ENCODE data around the gene SUPT5H.

SUPT5H gene

DNA sequence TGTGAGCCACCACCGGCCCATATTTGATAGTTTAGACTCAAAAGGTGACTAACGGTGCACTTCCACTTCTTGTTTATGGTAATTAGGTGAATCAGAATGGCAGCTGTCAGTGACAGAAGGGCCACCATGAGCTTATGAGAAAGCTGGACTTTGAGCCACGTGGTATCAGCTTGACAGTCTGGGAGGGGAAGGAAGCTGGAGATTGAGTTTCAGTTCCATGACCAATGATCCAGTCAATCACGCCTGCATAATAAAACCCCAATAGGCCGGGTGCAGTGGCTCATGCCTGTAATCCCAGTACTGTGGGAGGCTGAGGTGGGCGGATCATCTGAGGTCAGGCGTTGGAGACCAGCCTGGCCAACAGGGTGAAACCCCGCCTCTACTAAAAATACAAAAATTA, 79.1 kb downstream of the SUPT5H start:
- DNase-seq (ENCODE audit: low read depth) = no peak

- no peak for DNase-seq (ENCODE audit: low read depth)
Measured at GRCh38 chr19:39525205-39525604, 79.8 kb downstream of the SUPT5H start.

Measured in activated T-cell treated with anti-CD3 and anti-CD28 coated beads for 1 hour (primary cell).